HPDE6-E6E7 (cell line): ENCODE measurements around the gene TRIM7.
"Not testable (repeated sequence)": the region's sequence is repeated elsewhere in the genome, so short reads cannot be mapped to it uniquely, and the experiment has no call there.

ENCODE experiments used
- DNase-seq: peaks from one replicate; pipeline ENCODE4 v3.0.0; 2011; ENCODE audit warnings: missing footprints; ENCODE audit errors: extremely low spot score

Gene TRIM7

GRCh38 chr5:181212934-181213333 is 7.9 kb upstream of the TRIM7 start:
- no peak for DNase-seq

- no peak for DNase-seq
Measured at GRCh38 chr5:181212080-181212479, 7.1 kb upstream of the TRIM7 start.

GRCh38 chr5:181211208-181211607 is 6.2 kb upstream of the TRIM7 start:
- DNase-seq, result no peak

- not testable (repeated sequence) for DNase-seq
Measured at GRCh38 chr5:181210698-181211097, 5.7 kb upstream of the TRIM7 start.

GRCh38 chr5:181210148-181210547 is 5.2 kb upstream of the TRIM7 start:
- DNase-seq, result not testable (repeated sequence)

- DNase-seq, result not testable (repeated sequence)
Measured at GRCh38 chr5:181209006-181209405, 4.0 kb upstream of the TRIM7 start.

GRCh38 chr5:181207960-181208253 is 2.9 kb upstream of the TRIM7 start:
- no peak for DNase-seq

- DNase-seq, result peak; percentile 59
Measured at GRCh38 chr5:181207214-181207959, 2.4 kb upstream of the TRIM7 start.

GRCh38 chr5:181205761-181206649 is 1.0 kb upstream of the TRIM7 start:
- no peak for DNase-seq

- no peak for DNase-seq
Measured at GRCh38 chr5:181204113-181204825, 727 bp downstream of the TRIM7 start.

- DNase-seq, result no peak
Measured at GRCh38 chr5:181203777-181204112, 1.3 kb downstream of the TRIM7 start.

GRCh38 chr5:181203093-181203711 is 1.8 kb downstream of the TRIM7 start:
- no peak for DNase-seq

GRCh38 chr5:181200816-181201215 is 4.2 kb downstream of the TRIM7 start:
- no peak for DNase-seq

- no peak for DNase-seq
Measured at GRCh38 chr5:181199881-181200638, 4.9 kb downstream of the TRIM7 start.

GRCh38 chr5:181198905-181199519 is 6.0 kb downstream of the TRIM7 start:
- DNase-seq, result no peak

- no peak for DNase-seq
Measured at GRCh38 chr5:181198106-181198685, 6.8 kb downstream of the TRIM7 start.

GRCh38 chr5:181197326-181197951 is 7.6 kb downstream of the TRIM7 start:
- DNase-seq, result no peak

- no peak for DNase-seq
Measured at GRCh38 chr5:181195249-181195761, 9.7 kb downstream of the TRIM7 start.

GRCh38 chr5:181194489-181195248 is 10.3 kb downstream of the TRIM7 start:
- no peak for DNase-seq
